PC-3 (cell line): ENCODE data around the gene MRAP. TPM values are rescaled to one million over a fixed set of nuclear protein-coding genes. Genes with fewer than 3 reads are reported as not detected.

Experiments used
- ATAC-seq: fragments of 200-7000 bp; cut with Tn5 transposase; 2 replicates; pipeline ENCODE4 v1.9.1; 2020; ENCODE audit warnings: mild to moderate bottlenecking, moderate library complexity
- BruUV-seq: library from RNA; stranded (reverse); fragments of 400-500 nt; replicated peaks from 2 replicates; lab custom pipeline; 2021; lab: Mats Ljungman, UMichigan
- CTCF ChIA-PET: fragments of 300-600 bp; sonication (Branson Sonifier 250); formaldehyde crosslinking; loops from one replicate; lab custom pipeline; 2022; ENCODE audit warnings: antibody characterized with exemption; lab: Charles Lee
- POLR2A ChIA-PET: fragments of 300-600 bp; sonication (Branson Sonifier 250); formaldehyde crosslinking; loops from one replicate; lab custom pipeline; 2022; ENCODE audit warnings: antibody characterized with exemption; ENCODE audit not compliant: unreplicated experiment; lab: Charles Lee
- DNase-seq: peaks from one replicate; pipeline ENCODE4 v3.0.0-alpha.2; 2015
- H2AFZ ChIP-seq: fragments of 300-600 bp; sonication (generic); 2 replicates; pipeline ENCODE4 v1.6.0; 2016; ENCODE audit warnings: antibody characterized with exemption, low read length
- H3F3A ChIP-seq: fragments of 300-600 bp; sonication (generic); one replicate; pipeline ENCODE4 v1.6.0; 2017; ENCODE audit warnings: antibody characterized with exemption, low read length, control low read depth, mild to moderate bottlenecking; ENCODE audit not compliant: unreplicated experiment
- H3K27ac ChIP-seq: fragments of 300-600 bp; sonication (generic); 2 replicates; pipeline ENCODE4 v1.5.1; 2016; ENCODE audit warnings: mild to moderate bottlenecking, low read length
- H3K27me3 ChIP-seq: fragments of 300-600 bp; sonication (generic); 2 replicates; pipeline ENCODE4 v1.6.1; 2016; ENCODE audit warnings: low read length, mixed read lengths
- H3K36me3 ChIP-seq: fragments of 300-600 bp; sonication (generic); 2 replicates; pipeline ENCODE4 v1.6.1; 2016; ENCODE audit warnings: low read depth, mixed run types, low read length, mixed read lengths
- H3K4me1 ChIP-seq: fragments of 300-600 bp; sonication (generic); 2 replicates; pipeline ENCODE4 v1.5.1; 2016; ENCODE audit warnings: low read length; ENCODE audit not compliant: insufficient read depth
- H3K4me2 ChIP-seq: fragments of 300-600 bp; sonication (generic); 2 replicates; pipeline ENCODE4 v1.6.0; 2016; ENCODE audit warnings: low read length
- H3K4me3 ChIP-seq: fragments of 300-600 bp; sonication (generic); 2 replicates; pipeline ENCODE4 v1.5.1; 2016; ENCODE audit warnings: mild to moderate bottlenecking, low read length, mixed read lengths
- H3K79me2 ChIP-seq: fragments of 300-600 bp; sonication (generic); 2 replicates; pipeline ENCODE4 v1.6.1; 2017; ENCODE audit warnings: low read length, mixed read lengths
- H3K9ac ChIP-seq: fragments of 300-600 bp; sonication (generic); 2 replicates; pipeline ENCODE4 v1.6.0; 2016; ENCODE audit warnings: mild to moderate bottlenecking, low read length
- H3K9me2 ChIP-seq: fragments of 300-600 bp; sonication (generic); replicated peaks from 2 replicates; pipeline ENCODE4 v1.6.1; 2016; ENCODE audit warnings: mixed run types, low read length, mixed read lengths
- H3K9me3 ChIP-seq: fragments of 300-600 bp; sonication (generic); 2 replicates; pipeline ENCODE4 v1.6.1; 2016; ENCODE audit warnings: low read length, mixed read lengths
- H4K20me1 ChIP-seq: fragments of 300-600 bp; sonication (generic); 2 replicates; pipeline ENCODE4 v1.6.1; 2016; ENCODE audit warnings: low read length, mixed read lengths
- EZH2 ChIP-seq: fragments of 300-600 bp; sonication (generic); IDR thresholded peaks from one replicate; pipeline ENCODE4 v1.6.1; 2017; ENCODE audit warnings: antibody characterized with exemption, mild to moderate bottlenecking, low read length; ENCODE audit not compliant: unreplicated experiment
- EZH2phosphoT487 ChIP-seq: fragments of 300-600 bp; sonication (generic); IDR thresholded peaks from 2 replicates; pipeline ENCODE4 v1.6.1; 2018; ENCODE audit warnings: mild to moderate bottlenecking, antibody characterized with exemption, low read length, borderline replicate concordance
- intact Hi-C: fragments of 100-400 bp; cut with micrococcal nuclease; formaldehyde crosslinking; loops from 2 replicates; pipeline ENCODE4 v1.9.0; 2023
- total RNA-seq: library from RNA; depleted of rRNA; stranded (reverse); fragments of >200 nt; gene quantifications from 2 replicates; pipeline ENCODE4 v1.2.3, GENCODE V29; 2014
- TF ChIP-seq, protein P1 (sequence below): fragments of 300-600 bp; sonication (generic); conservative IDR thresholded peaks from 2 replicates; pipeline ENCODE4 v1.5.1; 2017; ENCODE audit warnings: antibody characterized with exemption, low read depth, mild to moderate bottlenecking, low read length

MRAP gene
- total RNA-seq, 1 experiment from 2014 or later, result not detected

DNA sequence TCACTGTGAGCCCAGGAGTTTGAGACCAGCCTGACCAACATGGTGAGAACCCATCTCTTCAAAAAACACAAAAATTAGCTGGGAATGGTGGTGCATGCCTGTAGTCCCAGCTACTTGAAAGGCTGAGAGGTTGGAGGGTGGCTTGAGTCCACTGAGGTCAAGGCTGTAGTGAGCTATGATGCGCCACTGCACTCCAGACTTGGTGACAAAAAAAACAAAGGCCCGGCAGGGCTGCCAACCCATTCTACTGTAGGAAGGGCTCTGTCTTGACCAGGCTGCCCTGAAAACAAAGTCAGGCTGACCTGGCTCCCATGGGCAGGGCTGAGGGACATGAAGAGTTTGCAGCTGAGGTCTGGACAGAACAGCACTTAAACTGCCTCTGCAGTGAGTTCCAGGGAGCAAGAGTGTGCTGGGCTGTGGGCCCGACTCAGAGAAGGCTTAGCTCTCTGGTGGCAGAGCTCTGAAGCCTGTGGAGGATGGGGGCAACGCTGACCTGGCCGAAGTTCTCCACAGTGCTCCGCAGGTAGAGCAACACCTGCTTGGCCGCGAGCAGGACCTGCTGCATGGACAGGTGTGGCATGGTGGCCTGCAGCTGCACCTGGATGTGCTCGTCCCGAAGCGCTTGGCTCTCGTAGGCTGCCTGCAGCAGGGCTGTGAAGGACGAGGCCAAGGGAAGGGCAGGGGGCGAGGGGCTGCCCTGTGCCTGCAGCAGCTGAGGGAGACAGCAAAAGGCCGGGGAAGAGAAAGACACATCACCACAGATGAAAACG is 51.7 kb downstream of the MRAP start:
- no peak overlapping the region for H3K27ac ChIP-seq
- ATAC-seq (no peak), DNase-seq (no peak)
- H3K4me2 ChIP-seq, result no peak overlapping the region
- H3K9me2 ChIP-seq, result no peaks in the 10 kb centered on the region
- H3K4me3 ChIP-seq, result no peak overlapping the region
- H3K4me1 ChIP-seq, result no peaks in the 10 kb centered on the region
- no peaks in the 10 kb centered on the region for H3K79me2 ChIP-seq
- no peaks in the 10 kb centered on the region for H4K20me1 ChIP-seq
- CTCF ChIA-PET, result no interaction called here
- BruUV-seq, result no TSS peak
- no peak overlapping the region for H3K9ac ChIP-seq
- no peaks in the 10 kb centered on the region for H3K27me3 ChIP-seq
- H3F3A ChIP-seq, result no peaks in the 10 kb centered on the region
- TF ChIP-seq EZH2 (no peak), EZH2phosphoT487 (no peak)
- TF ChIP-seq, protein P1, sequence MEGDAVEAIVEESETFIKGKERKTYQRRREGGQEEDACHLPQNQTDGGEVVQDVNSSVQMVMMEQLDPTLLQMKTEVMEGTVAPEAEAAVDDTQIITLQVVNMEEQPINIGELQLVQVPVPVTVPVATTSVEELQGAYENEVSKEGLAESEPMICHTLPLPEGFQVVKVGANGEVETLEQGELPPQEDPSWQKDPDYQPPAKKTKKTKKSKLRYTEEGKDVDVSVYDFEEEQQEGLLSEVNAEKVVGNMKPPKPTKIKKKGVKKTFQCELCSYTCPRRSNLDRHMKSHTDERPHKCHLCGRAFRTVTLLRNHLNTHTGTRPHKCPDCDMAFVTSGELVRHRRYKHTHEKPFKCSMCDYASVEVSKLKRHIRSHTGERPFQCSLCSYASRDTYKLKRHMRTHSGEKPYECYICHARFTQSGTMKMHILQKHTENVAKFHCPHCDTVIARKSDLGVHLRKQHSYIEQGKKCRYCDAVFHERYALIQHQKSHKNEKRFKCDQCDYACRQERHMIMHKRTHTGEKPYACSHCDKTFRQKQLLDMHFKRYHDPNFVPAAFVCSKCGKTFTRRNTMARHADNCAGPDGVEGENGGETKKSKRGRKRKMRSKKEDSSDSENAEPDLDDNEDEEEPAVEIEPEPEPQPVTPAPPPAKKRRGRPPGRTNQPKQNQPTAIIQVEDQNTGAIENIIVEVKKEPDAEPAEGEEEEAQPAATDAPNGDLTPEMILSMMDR, result no peak
- no peak overlapping the region for H2AFZ ChIP-seq
- peaks cover 94% of the 10 kb centered on the region for H3K36me3 ChIP-seq
- no peaks in the 10 kb centered on the region for H3K9me3 ChIP-seq
- POLR2A ChIA-PET, result no interaction called here
- intact Hi-C loops, result no loop called here

DNA sequence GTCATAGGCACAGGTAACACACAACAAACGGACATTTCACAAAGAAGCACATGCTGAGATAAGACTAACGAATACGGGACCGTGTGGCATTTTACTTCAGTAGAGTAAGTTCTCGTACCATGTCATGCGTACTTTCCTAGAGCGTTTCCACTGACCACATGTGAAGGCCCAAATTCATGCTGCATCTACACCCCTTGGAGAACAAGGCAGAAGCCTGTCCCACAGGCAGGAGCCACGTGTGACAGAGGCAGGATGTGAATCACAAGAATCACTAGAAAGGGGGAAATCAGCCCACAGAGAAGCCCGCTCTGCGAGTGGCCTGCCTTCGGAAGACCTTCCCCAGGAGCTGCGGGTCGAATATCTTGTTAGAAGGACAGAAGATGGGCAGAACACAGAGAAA is 52.3 kb downstream of the MRAP start:
- Histone ChIP-seq H3F3A (no peaks in the 10 kb centered on the region), H3K4me3 (no peak overlapping the region), H3K9me3 (no peaks in the 10 kb centered on the region), H3K79me2 (no peaks in the 10 kb centered on the region), H3K9me2 (no peaks in the 10 kb centered on the region), H3K36me3 (peaks cover 94% of the 10 kb centered on the region), H3K4me1 (no peaks in the 10 kb centered on the region), H3K27ac (no peak overlapping the region), H3K27me3 (no peaks in the 10 kb centered on the region), H3K9ac (no peak overlapping the region), H3K4me2 (no peak overlapping the region), H2AFZ (no peak overlapping the region), H4K20me1 (no peaks in the 10 kb centered on the region)
- ChIA-PET CTCF (no interaction called here), POLR2A (no interaction called here)
- no peak for TF ChIP-seq EZH2
- TF ChIP-seq, protein P1, result no peak
- TF ChIP-seq EZH2phosphoT487, result no peak
- intact Hi-C loops, result no loop called here
- no peak for ATAC-seq
- DNase-seq, result no peak
- BruUV-seq, result no TSS peak

DNA sequence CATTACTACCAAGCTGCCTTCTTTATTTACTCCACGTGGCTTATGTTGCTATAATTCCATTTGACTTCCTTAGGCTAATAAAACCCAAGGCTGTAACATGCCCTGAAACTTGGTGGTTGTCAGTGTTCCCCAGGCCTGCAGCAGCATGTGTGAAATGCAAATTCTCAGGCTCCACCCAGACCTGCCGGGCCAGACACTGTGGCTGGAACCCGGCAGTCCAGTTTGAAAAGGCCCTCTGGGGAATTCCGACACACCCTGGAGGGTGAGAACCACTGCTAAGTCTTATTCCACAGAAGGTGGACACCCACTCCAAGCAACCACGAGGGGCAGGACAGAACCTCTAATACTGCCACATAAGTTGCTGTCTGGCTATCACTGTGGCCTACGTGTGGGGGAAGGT is 52.8 kb downstream of the MRAP start:
- Histone ChIP-seq H3K4me2 (no peak overlapping the region), H3F3A (no peaks in the 10 kb centered on the region), H4K20me1 (no peaks in the 10 kb centered on the region), H3K9me2 (no peaks in the 10 kb centered on the region), H3K4me3 (no peak overlapping the region), H3K9ac (no peak overlapping the region), H3K27me3 (no peaks in the 10 kb centered on the region), H3K79me2 (no peaks in the 10 kb centered on the region), H3K9me3 (no peaks in the 10 kb centered on the region), H2AFZ (no peak overlapping the region), H3K4me1 (no peaks in the 10 kb centered on the region), H3K36me3 (peaks cover 94% of the 10 kb centered on the region), H3K27ac (no peak overlapping the region)
- ChIA-PET CTCF (no interaction called here), POLR2A (no interaction called here)
- intact Hi-C loops, result no loop called here
- no peak for TF ChIP-seq EZH2
- TF ChIP-seq, protein P1, result no peak
- no peak for TF ChIP-seq EZH2phosphoT487
- no TSS peak for BruUV-seq
- ATAC-seq (peak; percentile 20; the same call in 1 of the 2 replicates), DNase-seq (peak; percentile 9)
